HEK293T (cell line): ENCODE data around the gene OR5B2.

Experiments used
- CTCF ChIA-PET: fragments of 350-600 bp; formaldehyde crosslinking; extraction: SDS; loops from one replicate; lab custom pipeline; 2021; ENCODE audit warnings: antibody characterized with exemption, inconsistent platforms; lab: Yijun Ruan, JAX
- POLR2A ChIA-PET: fragments of 350-600 bp; formaldehyde crosslinking; extraction: SDS; loops from one replicate; lab custom pipeline; 2020; ENCODE audit warnings: antibody characterized with exemption, inconsistent platforms; lab: Yijun Ruan, JAX
- DNase-seq: peaks from one replicate; pipeline ENCODE4 v3.0.0; 2012; ENCODE audit warnings: mixed read lengths; ENCODE audit errors: extremely low spot score
- ARNT ChIP-seq: fragments of 450-650 bp; IDR thresholded peaks from 2 replicates; pipeline ENCODE4 v1.6.1; 2017; ENCODE audit warnings: mild to moderate bottlenecking
- BHLHE40 ChIP-seq: fragments of 450-650 bp; IDR thresholded peaks from 2 replicates; pipeline ENCODE4 v1.6.1; 2016; ENCODE audit warnings: mild to moderate bottlenecking, moderate library complexity, borderline replicate concordance
- CTBP1 ChIP-seq: fragments of 450-650 bp; IDR thresholded peaks from 2 replicates; pipeline ENCODE4 v1.6.1; 2016; ENCODE audit warnings: borderline replicate concordance
- ELF4 ChIP-seq: fragments of 450-650 bp; IDR thresholded peaks from 2 replicates; pipeline ENCODE4 v1.6.1; 2017; ENCODE audit warnings: antibody characterized with exemption
- FOXA1 ChIP-seq: fragments of 450-650 bp; IDR thresholded peaks from 2 replicates; pipeline ENCODE4 v1.6.1; 2016; ENCODE audit warnings: mild to moderate bottlenecking
- FOXK2 ChIP-seq: fragments of 450-650 bp; IDR thresholded peaks from 2 replicates; pipeline ENCODE4 v1.6.1; 2016; ENCODE audit warnings: mild to moderate bottlenecking
- FOXM1 ChIP-seq: fragments of 450-650 bp; IDR thresholded peaks from 2 replicates; pipeline ENCODE4 v1.6.1; 2017; ENCODE audit warnings: mild to moderate bottlenecking, borderline replicate concordance
- HDGF ChIP-seq: fragments of 450-650 bp; IDR thresholded peaks from 2 replicates; pipeline ENCODE4 v1.6.1; 2017; ENCODE audit warnings: antibody characterized with exemption, borderline replicate concordance
- L3MBTL2 ChIP-seq: fragments of 450-650 bp; conservative IDR thresholded peaks from 2 replicates; pipeline ENCODE4 v1.6.1; 2016; ENCODE audit warnings: mild to moderate bottlenecking
- LEF1 ChIP-seq: fragments of 450-650 bp; IDR thresholded peaks from 2 replicates; pipeline ENCODE4 v1.6.1; 2017; ENCODE audit warnings: mild to moderate bottlenecking, borderline replicate concordance
- NFRKB ChIP-seq: fragments of 450-650 bp; IDR thresholded peaks from 2 replicates; pipeline ENCODE4 v1.6.1; 2016; ENCODE audit warnings: mild to moderate bottlenecking, moderate library complexity
- PKNOX1 ChIP-seq: fragments of 450-650 bp; IDR thresholded peaks from 2 replicates; pipeline ENCODE4 v1.6.1; 2016
- SP1 ChIP-seq: fragments of 450-650 bp; IDR thresholded peaks from 2 replicates; pipeline ENCODE4 v1.6.1; 2017
- SUZ12 ChIP-seq: fragments of 450-650 bp; IDR thresholded peaks from 2 replicates; pipeline ENCODE4 v1.6.1; 2016; ENCODE audit warnings: mild to moderate bottlenecking
- TARDBP ChIP-seq: fragments of 450-650 bp; IDR thresholded peaks from 2 replicates; pipeline ENCODE4 v1.6.1; 2016
- ZNF384 ChIP-seq: fragments of 450-650 bp; IDR thresholded peaks from 2 replicates; pipeline ENCODE4 v1.6.1; 2016

The OR5B2 gene

DNA sequence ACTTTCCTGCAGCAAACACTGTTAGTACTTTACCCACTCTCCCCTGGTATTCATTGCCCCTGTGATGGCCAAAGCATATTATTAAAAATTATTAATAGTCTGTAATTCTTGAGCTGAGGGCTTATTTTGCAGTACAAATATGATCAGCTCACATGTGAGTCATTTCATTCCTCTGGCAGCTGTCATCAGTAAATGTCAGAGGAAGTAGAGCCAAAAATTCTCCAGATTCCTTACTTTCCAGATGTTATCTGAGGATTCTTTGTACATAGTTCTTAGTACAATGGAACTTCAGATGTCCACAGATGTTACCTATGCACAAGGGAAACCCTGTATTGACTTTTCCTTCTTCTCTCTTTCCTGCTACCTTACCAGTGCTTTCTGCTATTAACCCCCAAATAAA, 33.7 kb downstream of the OR5B2 start:
- TF ChIP-seq FOXM1 = no peak
- TF ChIP-seq LEF1 = no peak
- no peak for TF ChIP-seq FOXA1
- TF ChIP-seq SUZ12 = no peak
- no peak for TF ChIP-seq SP1
- TF ChIP-seq CTBP1 = no peak
- no peak for TF ChIP-seq L3MBTL2
- CTCF ChIA-PET = no interaction called here
- POLR2A ChIA-PET = no interaction called here
- DNase-seq = no peak

DNA sequence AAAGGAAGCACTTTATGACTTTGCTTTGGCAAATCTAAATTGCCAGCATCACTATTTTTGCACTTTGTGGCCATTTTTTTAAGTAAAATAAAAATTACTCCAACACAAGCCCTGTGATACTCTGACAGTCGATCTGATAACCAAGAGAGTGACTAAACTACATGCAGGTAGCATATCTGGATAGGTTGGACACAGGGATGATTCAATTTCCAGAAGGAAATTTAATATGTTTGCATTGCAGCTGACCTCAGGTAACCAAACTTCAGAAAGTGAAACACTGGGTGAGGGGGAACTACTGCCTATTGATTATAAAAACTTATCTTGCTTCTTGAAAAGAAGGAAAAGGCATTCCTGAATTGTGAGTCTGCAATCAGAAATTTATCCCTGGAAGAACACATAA, 35.2 kb downstream of the OR5B2 start:
- CTCF ChIA-PET = no interaction called here
- no peak for TF ChIP-seq LEF1
- no peak for TF ChIP-seq CTBP1
- no peak for TF ChIP-seq PKNOX1
- no peak for TF ChIP-seq SP1
- no peak for TF ChIP-seq FOXK2
- no peak for TF ChIP-seq TARDBP
- no peak for TF ChIP-seq L3MBTL2
- TF ChIP-seq ARNT = no peak
- TF ChIP-seq SUZ12 = no peak
- TF ChIP-seq FOXA1 = no peak
- no peak for TF ChIP-seq NFRKB
- TF ChIP-seq HDGF = no peak
- TF ChIP-seq ZNF384 = no peak
- TF ChIP-seq FOXM1 = no peak
- no peak for TF ChIP-seq ELF4
- no peak for TF ChIP-seq BHLHE40
- no peak for DNase-seq
- POLR2A ChIA-PET = no interaction called here

DNA sequence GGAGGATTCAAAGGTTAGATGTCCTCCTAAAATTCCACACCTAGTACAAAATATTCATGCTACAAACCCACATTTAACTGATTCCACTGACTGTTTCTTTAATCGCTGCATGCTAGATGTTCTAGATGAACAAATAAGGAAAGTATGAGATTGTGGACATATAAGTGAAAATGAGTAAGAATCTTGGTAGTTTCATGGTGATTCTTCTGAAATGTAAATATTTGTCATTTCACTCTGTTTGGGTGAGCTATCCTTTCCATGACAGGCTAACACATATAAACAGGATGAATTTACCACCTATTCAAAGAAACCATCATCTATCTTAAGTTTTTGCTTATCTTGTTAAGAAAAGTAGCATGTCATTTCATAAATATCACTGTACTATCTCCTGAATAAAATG, 36.0 kb downstream of the OR5B2 start:
- no peak for TF ChIP-seq LEF1
- no peak for TF ChIP-seq PKNOX1
- no peak for TF ChIP-seq FOXK2
- no peak for TF ChIP-seq NFRKB
- TF ChIP-seq BHLHE40 = no peak
- TF ChIP-seq SUZ12 = no peak
- no peak for TF ChIP-seq HDGF
- no peak for TF ChIP-seq FOXM1
- no peak for TF ChIP-seq L3MBTL2
- no peak for TF ChIP-seq ELF4
- no peak for DNase-seq
- ChIA-PET CTCF (no interaction called here), POLR2A (no interaction called here)

GRCh38 chr11:58390551-58391063, 37.3 kb downstream of the OR5B2 start:
- CTCF ChIA-PET = no interaction called here
- TF ChIP-seq CTBP1 (no peak), ARNT (no peak), SUZ12 (no peak)
- no peak for DNase-seq
- POLR2A ChIA-PET = no interaction called here
